GM21390 (cell line): ENCODE measurements around the gene MRPL33.

Experiments used
- ATAC-seq: cut with Tn5 transposase; IDR thresholded peaks from one replicate; pipeline ENCODE4 v1.9.1; 2021; ENCODE audit not compliant: unreplicated experiment

MRPL33 gene

DNA sequence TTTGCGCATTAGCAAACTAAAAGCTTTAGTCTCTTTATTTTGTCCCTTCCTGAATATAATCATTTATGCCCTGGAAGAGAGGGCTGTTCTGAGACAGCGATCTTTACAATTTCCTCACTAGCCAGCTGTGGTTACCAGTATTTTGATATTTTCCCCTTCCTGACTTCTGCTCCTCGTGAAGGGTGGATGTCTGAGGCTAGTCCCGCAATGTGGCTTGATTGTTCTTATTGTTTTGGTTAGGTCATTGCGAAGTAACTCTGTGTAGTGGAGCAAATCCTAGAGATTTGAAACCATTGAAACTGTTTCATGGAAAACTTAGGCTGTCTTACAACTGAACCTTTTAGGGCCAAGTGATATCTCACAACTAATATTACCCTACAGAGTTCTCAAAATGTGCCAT, 2.4 kb downstream of the MRPL33 start:
- ATAC-seq = no peak

DNA sequence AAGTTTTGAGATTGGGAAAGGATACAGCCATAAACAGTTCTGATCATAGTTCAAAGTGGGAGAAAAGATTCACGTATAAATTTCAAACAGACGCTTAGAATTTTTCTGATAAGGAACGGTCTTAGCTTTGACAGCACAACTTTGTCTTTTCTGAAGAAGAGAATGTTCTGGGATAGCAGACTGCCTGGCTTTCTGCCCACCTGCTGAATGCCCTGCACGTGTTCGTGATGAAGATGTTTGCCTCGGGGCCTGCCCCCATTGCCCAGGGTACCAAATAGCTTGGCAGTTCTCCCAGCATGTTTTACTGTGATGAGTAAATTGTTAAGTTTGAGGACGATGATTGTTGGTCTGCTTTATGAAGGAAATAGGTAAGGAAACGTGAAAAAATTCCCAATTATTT, 4.6 kb downstream of the MRPL33 start:
- ATAC-seq = no peak

DNA sequence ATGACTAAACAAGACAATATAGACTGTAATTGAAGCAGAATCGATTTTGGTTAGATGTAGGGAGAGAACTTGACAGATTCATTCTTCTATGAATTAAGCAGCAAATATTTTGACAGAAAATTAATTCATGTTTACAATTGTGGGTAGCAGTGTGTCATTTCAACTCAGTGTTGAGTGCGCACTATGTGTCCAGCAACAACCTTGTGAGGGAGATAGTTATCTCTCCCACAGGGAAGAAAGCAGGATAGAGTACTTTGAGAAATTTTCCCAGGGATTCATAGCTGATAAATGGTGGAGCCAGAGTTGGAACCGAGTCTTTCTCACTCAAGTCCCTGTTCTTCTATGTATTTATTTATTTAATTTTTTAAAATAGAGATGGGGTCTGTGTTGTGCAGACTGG, 5.2 kb downstream of the MRPL33 start:
- ATAC-seq = no peak

- ATAC-seq = no peak
Observed at GRCh38 chr2:27779417-27780055, 8.0 kb downstream of the MRPL33 start.

GRCh38 chr2:27781496-27781895, 10.0 kb downstream of the MRPL33 start:
- ATAC-seq = no peak

DNA sequence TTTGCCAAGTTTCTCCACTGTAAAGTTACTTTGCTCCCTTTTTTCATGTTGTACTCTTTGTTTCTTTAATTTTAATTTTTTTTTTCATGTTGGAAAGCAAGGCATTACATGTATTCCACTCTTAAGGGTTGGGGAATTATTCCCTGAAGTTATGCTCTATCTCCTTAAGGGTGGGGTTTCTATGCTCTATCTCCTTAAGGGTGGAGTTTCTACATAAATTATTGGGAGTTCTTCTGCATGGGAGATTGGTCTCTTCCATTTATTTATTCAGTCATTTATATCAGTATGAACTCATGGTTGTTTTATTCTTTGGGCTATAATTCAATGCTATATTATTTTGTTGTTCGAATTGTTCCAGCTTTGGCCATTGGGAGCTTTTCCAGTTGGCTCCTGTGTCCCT, 11.2 kb downstream of the MRPL33 start:
- ATAC-seq = no peak

- no peak for ATAC-seq
Observed at GRCh38 chr2:27790796-27791195, 19.3 kb downstream of the MRPL33 start.

DNA sequence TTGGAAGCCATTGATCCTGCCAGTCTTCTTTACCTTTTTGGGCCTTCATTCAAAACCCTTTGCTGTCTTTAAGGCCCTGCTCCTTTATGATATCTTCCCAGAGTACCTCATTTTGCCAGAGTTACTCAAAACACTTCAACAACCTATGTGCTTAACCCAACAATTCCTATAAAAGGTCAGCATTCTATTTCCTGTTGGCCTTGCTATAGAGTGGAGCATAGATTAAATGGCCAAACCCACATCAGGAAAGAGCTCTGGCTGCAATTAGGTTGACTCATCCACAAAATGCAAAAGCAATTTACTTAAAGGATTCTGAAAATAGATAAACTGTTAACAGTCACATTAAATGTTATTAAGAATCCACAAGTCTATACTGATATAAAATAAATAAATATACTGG, 21.2 kb downstream of the MRPL33 start:
- ATAC-seq = no peak

GRCh38 chr2:27795093-27795834, 23.7 kb downstream of the MRPL33 start:
- no peak for ATAC-seq

GRCh38 chr2:27795868-27796277, 24.4 kb downstream of the MRPL33 start:
- ATAC-seq = no peak

DNA sequence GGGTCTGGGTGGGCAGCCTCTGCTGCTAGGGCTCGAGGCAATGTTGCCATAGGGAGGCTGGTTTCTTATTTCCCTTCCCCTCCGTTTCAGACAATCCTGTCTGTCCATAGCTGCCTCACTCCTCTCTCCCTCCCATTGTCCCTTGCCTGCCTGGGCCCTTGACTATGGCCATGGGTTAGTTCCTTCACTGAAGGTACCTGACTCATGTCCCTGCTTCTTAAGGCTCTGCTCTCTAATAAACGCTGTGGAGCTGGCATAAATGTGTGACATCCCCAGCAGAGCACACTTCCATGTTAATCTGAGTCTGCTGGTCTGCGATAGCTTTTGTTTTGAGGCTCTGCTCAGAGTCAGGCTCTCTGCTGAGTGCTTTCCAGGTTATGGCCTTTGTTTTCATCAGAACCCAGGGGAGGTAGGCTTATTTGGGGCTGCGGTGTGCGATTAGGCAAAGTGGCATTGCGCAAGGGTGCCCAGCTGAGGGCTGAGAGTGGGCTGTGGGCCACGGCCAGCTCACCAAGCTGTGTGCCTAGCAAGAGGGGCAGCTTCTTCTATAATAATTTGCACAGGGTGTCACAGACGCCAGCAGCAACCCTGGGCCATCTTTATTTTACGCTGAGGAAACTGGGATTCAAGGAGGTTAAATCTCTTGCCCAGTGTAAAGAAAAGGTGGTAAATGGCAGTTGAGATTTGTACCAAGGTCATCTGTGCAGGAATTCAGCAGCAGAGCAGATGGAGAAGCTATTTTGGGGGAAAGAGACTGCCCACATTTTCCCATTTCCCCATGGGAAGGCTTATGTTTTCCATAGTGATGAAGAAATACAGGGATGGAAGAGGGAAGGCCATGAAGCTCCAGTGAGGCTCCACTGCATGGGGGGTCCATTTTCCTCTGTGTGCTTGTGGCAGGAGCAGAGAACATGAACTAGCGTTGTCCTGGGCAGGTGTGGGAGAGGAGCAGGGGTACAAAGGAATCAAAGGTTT, 25.6 kb downstream of the MRPL33 start:
- ATAC-seq = no peak

- ATAC-seq = no peak
Observed at GRCh38 chr2:27797841-27798240, 26.3 kb downstream of the MRPL33 start.

DNA sequence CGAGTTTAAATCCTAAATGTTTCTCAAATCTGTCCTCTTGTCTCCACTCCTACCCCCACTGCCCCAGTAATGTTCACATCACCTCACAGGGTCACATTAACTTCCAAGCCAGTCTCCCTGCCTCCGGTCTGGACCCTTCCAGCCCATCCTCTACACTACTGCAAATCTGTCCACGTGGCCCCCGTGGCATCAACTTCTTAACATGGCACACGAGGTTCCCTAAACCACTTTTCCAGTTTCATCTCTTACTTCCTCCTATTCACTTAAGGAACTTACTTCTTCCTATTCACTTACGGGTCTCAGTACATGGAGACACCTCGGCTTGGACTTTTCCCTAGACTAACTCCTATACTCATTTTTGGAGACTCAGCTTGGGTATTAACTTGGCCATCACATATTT, 27.0 kb downstream of the MRPL33 start:
- no peak for ATAC-seq

DNA sequence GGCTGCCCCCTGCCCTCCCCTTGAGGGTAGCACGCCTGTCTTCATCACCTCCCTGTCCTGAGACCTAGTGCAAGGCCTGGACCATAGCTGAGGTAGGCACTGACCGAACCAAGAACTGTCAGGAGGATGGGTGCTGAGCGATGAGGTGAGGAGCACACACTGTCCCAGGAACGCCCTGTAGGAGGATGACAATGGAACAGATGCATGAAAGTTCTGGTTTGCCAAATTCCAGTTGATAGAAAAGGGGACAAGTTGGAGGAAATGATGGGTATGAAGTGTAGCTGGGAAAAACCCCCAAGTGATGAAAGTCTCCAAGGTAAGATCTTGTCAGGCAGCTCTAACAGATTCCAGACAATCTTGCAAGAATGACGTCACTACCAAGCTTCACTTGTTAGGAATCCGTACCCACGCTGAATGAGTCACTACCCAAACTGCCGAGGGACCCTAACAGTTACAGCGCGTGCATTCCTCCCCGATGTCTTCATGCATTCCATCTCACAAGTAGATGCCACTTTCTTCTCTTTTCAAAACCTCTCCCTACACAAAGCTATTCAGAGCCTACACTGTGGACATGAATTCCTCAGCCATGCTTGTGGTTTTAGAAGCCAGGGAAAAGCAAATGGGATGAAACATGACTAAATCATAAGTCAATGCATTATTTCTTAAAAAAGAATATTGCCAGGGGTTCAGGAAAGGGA, 27.6 kb downstream of the MRPL33 start:
- ATAC-seq = no peak

- no peak for ATAC-seq
Observed at GRCh38 chr2:27799646-27800010, 28.1 kb downstream of the MRPL33 start.

DNA sequence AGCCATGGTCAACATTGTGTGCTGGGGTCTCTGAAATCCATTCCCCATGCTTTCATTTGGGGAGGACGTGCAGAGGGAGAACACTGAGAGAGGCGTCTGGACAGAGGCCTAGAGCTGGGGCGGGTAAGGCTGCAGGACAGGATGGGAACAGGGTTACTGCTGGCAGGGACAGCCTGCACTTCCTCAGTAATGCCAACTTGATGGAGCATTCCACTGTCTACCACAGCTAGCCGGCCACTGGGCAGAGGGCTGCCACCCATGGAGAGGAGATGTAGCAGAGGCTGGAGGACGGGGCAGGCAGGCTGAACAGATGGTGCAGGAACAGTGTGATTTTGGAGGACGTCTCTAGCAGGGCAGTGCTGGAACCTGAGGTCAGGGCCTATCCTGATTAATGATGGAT, 29.3 kb downstream of the MRPL33 start:
- no peak for ATAC-seq

DNA sequence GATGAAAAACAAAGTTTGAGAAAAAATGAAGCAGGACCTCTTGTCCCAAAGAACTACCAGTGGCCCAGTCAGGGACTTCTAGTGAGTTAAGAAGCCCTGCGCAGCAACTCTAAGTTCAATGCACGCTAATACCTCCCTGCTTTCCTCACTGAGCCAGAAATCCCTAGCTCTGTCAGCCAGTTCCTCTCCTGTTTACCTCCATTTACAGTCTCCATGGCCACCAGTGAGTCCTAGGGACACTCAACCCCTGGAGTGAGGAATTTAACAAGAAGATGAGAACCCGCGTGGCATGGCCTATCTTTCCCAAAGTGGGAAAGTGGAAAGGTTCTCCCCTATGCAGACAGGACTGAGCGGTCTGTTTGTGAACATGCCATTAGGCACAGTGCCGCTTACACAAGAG, 31.0 kb downstream of the MRPL33 start:
- no peak for ATAC-seq

- no peak for ATAC-seq
Observed at GRCh38 chr2:27803046-27803445, 31.5 kb downstream of the MRPL33 start.

- no peak for ATAC-seq
Observed at GRCh38 chr2:27804146-27804545, 32.6 kb downstream of the MRPL33 start.

DNA sequence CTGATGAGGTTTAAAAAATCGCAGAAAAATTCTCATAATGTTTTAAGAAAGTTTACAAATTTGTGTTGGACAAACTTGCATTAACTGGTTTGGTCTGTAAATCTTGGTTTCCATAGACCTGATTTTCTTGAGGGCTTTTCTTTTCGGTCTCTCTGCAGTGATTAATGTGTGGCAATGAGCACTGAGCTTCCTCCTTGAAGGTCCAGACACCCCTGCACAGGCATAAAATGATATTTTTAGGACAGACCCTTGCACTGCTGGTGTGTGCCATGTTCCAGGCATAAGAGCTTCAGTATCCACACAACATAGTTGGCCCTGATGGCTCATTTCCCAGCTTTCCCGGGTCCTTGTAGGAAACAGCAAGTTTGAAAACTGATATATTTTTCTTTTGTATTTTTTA, 33.7 kb downstream of the MRPL33 start:
- no peak for ATAC-seq
